ENCODE results near the gene CFAP54.

CFAP54 gene

GRCh38 chr12:96828169-96828789 lies 338.9 kb downstream of the CFAP54 start:
- DNase-seq, result no peak

GRCh38 chr12:96829354-96829753 lies 340.0 kb downstream of the CFAP54 start:
- DNase-seq, result no peak

- no peak for DNase-seq
These were observed 342.0 kb downstream of the CFAP54 start for GRCh38 chr12:96831346-96831745.

GRCh38 chr12:96846293-96846692 lies 356.9 kb downstream of the CFAP54 start:
- DNase-seq, result no peak

DNA sequence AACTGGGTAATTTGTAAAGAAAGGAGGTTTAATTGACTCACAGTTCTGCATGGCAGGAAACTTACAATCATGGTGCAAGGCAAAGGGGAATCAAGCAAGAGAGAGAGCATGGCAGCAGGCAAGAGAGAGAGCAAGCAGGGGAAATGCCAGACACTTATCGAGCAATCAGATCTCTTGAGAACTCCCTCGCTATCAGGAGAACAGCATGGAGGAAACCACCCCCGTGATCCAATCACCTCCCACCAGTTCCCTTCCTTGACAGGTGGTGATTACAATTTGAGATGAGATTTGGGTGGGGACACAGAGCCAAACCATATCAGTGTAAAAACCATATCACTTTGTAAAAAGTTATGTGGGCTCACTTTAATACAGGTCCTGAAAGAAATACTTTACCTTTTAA lies 361.3 kb downstream of the CFAP54 start:
- DNase-seq, result no peak

GRCh38 chr12:96858162-96858561 lies 368.8 kb downstream of the CFAP54 start:
- DNase-seq, result no peak

DNA sequence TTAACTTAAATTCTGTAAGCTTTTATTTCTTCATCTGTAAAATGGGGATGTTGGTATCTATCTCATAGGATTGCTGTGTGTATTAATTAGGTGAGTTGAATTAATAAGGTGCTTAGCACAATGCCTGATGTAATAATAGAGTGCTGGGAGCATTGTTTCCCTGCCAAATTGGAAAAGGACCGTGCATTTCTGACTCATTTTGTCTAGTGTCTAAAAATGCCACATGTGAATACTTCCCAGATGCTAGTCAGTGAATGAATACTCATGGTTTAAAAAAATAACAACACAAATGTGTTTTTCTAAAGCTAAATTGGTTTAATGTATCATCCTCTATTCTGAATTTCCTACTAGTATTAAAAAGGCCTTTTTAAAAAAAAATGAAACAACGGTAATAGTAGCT lies 372.3 kb downstream of the CFAP54 start:
- DNase-seq, result peak; percentile 48

DNA sequence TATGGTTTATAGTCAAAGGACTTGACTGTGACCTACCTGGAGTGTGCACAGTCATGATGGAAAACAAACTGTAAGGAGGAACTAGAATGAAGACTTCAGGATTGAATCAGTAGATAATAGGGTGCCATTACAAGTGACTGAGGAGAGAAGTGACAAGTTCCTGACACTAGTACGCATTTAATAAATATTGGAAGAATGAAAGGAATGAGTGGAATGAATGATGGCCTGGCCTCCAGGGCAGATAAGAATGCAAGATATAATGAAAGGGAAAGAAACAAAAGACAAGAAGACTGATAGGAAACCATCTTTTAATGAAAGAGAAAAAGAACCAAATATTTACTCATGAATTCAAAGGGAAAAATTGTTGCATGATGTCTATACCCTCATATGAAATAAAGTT lies 372.9 kb downstream of the CFAP54 start:
- no peak for DNase-seq

DNA sequence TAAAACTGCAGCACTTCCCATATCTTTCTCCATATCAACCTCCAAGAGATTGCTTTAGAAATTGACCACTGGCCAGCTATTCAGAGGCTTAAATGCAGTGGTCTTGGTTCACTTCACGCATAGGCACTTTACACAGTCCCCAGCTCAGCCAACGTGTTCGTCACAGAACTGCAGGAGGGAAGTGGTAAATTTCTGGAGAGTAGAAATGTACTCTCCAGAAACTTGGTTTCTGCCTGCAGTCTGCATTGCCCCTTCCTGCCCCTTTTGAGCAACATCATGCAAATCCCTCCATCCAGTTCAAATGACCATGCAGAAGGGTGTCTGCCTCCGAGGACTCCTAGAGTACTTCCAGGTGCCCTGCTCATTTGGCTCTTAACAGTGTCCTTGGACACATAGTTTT lies 375.0 kb downstream of the CFAP54 start:
- DNase-seq, result no peak

DNA sequence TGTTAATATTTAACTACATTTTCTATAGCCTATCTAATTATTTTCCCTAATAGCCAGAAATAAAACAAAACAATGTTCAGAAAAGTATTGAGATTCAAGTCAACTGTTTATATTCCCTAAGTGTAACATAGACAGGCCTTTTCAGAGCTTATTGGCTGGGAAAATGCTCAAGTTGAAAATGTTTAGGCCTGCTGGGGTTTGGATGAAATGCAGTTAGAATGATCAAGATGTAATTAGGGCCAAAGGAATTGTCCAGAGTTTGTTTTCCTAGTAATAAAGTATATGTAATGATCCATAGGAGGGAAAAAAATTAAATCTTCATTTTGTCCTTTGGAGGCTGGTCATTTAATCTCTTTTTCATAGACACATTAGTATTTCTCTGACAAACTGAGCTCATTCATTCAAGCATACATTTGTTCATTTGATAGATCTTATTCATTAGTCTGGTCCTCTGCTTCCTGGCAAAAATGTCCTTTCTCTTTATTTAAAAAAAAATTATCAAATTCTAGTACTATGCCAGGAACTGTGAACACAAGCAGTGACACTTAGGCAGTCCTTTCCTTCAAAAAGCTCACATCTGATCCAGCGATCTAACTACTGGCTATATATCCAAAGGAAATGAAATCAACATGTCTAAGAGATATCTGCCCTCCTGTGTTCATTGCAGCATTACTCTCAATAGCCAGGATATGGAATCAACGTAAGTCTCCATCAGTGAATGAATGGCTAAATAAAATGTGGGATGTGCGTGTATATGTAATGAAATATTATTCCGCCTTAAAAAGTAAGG lies 377.6 kb downstream of the CFAP54 start:
- DNase-seq, result no peak

DNA sequence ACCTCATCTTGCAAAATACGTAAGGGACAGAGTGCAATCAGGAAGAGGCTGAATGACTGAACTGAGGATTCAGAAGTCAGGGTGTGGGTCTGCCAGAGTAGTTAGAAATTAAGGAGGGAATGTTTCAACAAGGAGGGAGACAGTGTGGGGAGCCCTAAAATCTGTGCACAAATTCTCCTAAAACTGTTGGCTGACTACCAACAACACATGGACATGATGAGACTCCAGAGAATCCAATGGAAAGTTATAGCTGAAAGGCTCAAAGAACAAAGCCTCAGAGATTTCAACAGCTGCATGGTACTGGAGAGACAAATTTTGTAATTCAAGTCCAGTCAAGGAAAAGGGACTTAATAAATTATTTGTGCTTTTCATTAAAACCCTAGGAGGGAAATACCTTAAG lies 381.6 kb downstream of the CFAP54 start:
- DNase-seq, result peak; percentile 43

DNA sequence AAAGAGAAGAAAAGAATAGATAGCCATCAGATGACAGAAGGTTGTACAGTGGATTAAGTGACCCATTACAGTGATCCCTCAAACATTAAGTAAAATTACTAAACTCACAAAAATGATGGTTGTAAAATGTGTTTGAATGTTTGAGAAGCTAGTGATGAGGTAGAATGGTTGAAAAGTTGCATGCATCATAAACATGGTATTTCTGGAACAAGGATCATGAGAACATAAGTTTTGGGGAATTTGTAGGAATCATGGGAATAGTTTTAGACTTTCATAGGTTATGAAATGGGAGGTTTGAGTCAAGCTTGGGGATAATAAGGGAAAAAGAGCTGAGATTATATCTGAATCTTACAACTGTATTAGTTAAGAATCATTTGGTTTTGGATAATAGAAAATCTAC lies 383.6 kb downstream of the CFAP54 start:
- DNase-seq, result no peak

GRCh38 chr12:96874211-96874610 lies 384.8 kb downstream of the CFAP54 start:
- no peak for DNase-seq

DNA sequence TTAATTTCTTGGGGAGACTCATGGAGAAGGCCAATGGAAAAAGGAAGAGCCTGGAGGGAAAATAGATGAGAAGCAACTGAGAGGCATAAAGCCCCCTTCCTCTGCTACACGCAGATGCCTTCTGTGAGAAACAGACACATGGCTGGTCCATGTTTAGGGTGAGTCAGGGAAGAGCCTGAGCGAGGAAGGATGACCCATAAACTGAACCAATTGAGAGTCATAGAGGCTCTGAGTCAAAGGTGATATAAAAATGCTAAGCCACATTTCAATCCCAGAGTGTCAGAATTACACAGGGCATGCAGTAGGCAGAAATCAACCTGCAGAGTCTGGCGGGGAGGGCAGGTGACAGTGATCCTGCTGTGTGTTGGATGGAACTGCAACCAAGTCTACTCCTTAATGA lies 387.6 kb downstream of the CFAP54 start:
- no peak for DNase-seq

- peak; percentile 95 for DNase-seq
These were observed 389.3 kb downstream of the CFAP54 start for GRCh38 chr12:96878704-96879103.

- no peak for DNase-seq
These were observed 389.9 kb downstream of the CFAP54 start for GRCh38 chr12:96879301-96879700.

GRCh38 chr12:96880220-96880619 lies 390.8 kb downstream of the CFAP54 start:
- no peak for DNase-seq

GRCh38 chr12:96881608-96882007 lies 392.2 kb downstream of the CFAP54 start:
- DNase-seq, result no peak

GRCh38 chr12:96882862-96883261 lies 393.5 kb downstream of the CFAP54 start:
- peak; percentile 82 for DNase-seq

GRCh38 chr12:96883571-96883970 lies 394.2 kb downstream of the CFAP54 start:
- no peak for DNase-seq

DNA sequence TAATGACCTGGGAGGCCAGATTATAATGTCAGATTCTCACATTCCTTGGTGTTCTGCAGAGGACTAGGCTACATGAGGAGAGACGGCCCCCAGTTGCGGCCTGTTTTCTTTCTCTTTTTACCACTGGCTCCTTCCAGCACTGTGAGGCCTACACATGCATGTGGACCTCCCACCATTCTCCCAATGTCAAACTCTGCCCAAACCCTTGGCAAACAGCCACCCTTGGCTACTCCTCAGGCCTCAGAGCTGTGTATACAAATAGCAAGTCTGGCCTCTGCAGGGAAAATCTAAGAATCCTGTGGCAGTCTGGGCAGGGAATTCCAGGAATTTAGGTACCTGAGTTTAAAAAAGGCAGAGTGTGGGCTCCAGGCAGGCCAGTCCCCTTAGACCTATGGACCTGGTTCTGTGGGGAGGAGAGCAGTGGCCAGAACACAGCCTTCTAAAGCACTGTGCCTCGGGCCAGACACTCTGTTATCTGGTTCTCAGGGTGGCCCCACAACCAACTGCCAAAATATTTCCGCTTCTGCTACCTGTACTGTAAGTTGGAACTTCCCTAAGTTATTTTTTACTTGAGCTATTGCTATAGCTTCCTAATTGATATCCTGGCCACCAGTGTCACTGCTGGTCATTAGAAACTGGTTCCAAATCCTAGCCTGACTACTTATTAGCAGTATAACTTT lies 397.8 kb downstream of the CFAP54 start:
- DNase-seq, result peak; percentile 91

DNA sequence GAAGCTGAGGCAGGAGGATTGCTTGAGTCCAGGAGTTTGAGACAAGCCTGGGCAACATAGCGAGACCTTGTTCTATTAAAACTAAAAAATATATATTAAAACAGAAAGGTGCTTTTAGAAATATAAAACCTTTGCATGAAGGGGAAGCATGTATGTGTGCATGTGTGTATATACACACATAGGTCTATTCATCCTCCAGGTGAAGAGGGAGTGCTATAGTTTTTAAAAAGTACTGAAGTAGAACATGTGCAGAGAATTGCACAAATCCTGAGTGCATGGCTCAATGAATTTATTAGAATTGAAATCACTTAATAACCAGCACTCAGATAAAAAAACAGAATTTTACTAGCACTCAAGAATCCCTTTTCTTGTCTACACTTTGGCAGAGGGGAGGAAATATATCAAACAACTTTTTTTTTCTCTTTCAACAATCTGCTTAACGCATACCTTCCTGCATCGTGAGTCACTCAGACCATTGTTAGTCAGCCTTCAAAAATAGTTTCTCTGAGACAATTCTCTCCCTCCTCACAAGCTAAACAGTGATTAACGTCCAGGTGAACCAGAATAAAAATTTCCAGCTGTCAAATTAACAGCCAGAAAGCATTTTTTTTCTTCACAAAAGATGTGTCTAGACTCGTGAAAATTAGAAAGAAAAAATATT lies 400.0 kb downstream of the CFAP54 start:
- DNase-seq, result peak; percentile 89

DNA sequence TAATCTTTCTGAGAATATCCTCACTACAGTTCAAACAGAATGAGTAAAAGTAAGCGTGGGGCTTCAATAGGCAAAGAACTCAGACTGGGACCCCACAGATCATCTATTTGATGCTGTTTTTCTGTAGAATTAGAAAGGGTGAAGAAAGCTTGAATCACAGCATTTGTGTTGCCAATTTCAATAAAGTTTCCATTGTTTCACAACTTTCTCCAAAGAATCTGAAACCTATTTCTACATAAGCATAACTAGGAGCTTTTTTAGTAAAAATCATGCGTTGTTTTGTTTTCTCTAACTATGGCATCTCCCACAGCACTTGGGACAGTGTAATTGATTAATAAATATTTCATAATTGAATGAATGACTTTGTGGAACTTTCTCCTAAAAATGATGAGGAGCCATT lies 401.0 kb downstream of the CFAP54 start:
- DNase-seq, result no peak

DNA sequence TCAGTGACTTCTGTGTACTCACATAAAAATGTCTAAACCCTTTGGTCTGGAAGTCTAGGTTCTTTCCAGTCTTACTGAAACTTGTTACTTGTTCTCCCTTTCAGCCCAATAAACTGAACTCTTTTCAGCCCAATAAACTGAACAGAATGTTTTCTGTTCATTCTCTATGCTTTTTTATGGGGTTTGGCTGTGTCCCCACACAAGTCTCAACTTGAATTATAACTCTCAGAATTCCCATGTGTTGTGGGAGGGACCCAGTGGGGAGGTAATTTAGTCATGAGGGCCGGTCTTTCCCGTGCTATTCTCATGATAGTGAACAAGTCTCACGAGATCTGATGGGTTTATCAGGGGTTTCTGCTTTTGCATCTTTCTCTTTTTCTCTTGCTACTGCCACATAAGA lies 402.7 kb downstream of the CFAP54 start:
- DNase-seq, result no peak
